C1 segment of cervical spinal cord (tissue), 14 donors: ENCODE measurements around the gene MYOG.

ENCODE experiments used
- DNase-seq, 14 donors: peaks; one replicate each; lab custom pipeline; 2025; lab: John Stamatoyannopoulos, UW

Gene MYOG

GRCh38 chr1:203072002-203072602 is 13.7 kb downstream of the MYOG start:
- peak in 1 of 14 donors; percentile 31 for DNase-seq

GRCh38 chr1:203069030-203069747 is 16.6 kb downstream of the MYOG start:
- peak in 2 of 14 donors; percentile 18 to 25 for DNase-seq

GRCh38 chr1:203066965-203067364 is 18.8 kb downstream of the MYOG start:
- no peak for DNase-seq

GRCh38 chr1:203065986-203066385 is 19.8 kb downstream of the MYOG start:
- DNase-seq = no peak

- no peak for DNase-seq
Measured at GRCh38 chr1:203065191-203065590, 20.6 kb downstream of the MYOG start.

- DNase-seq = no peak
Measured at GRCh38 chr1:203063287-203063686, 22.5 kb downstream of the MYOG start.

GRCh38 chr1:203060115-203060514 is 25.7 kb downstream of the MYOG start:
- DNase-seq = no peak

GRCh38 chr1:203059485-203059884 is 26.3 kb downstream of the MYOG start:
- DNase-seq = no peak

GRCh38 chr1:203058676-203058935 is 27.2 kb downstream of the MYOG start:
- no peak for DNase-seq

GRCh38 chr1:203057911-203058675 is 27.7 kb downstream of the MYOG start:
- peak in 1 of 14 donors; percentile 18 for DNase-seq

GRCh38 chr1:203056516-203056915 is 29.3 kb downstream of the MYOG start:
- DNase-seq = no peak

GRCh38 chr1:203056012-203056411 is 29.8 kb downstream of the MYOG start:
- DNase-seq = no peak

GRCh38 chr1:203055161-203055799 is 30.5 kb downstream of the MYOG start:
- DNase-seq = no peak

- DNase-seq = no peak
Measured at GRCh38 chr1:203054642-203055041, 31.2 kb downstream of the MYOG start.

- DNase-seq = no peak
Measured at GRCh38 chr1:203054184-203054583, 31.6 kb downstream of the MYOG start.

GRCh38 chr1:203052601-203053000 is 33.2 kb downstream of the MYOG start:
- DNase-seq = no peak

- DNase-seq = no peak
Measured at GRCh38 chr1:203051841-203052324, 33.9 kb downstream of the MYOG start.

GRCh38 chr1:203050826-203051225 is 35.0 kb downstream of the MYOG start:
- no peak for DNase-seq

- DNase-seq = peak in 1 of 14 donors; percentile 22
Measured at GRCh38 chr1:203049576-203050180, 36.1 kb downstream of the MYOG start.

GRCh38 chr1:203049077-203049476 is 36.7 kb downstream of the MYOG start:
- DNase-seq = no peak

GRCh38 chr1:203048555-203049051 is 37.2 kb downstream of the MYOG start:
- DNase-seq = peak in 1 of 14 donors; percentile 73

GRCh38 chr1:203048086-203048485 is 37.7 kb downstream of the MYOG start:
- peak in 1 of 14 donors; percentile 49 for DNase-seq
